LNCaP clone FGC (cell line): Measurements from ENCODE around the gene GNPTG.

Experiments
- DNase-seq: peaks from one replicate; pipeline ENCODE4 v3.0.0-alpha.2; 2011; ENCODE audit warnings: low read depth
- H3K4me3 ChIP-seq: 2 replicates; pipeline ENCODE4 v1.5.1; 2011; ENCODE audit warnings: mild to moderate bottlenecking, low read depth, low read length, control low read depth
- TF ChIP-seq, protein P1 (sequence below): IDR thresholded peaks from 2 replicates; pipeline ENCODE4 v1.5.1; 2012; ENCODE audit warnings: mild to moderate bottlenecking; ENCODE audit not compliant: control insufficient read depth, insufficient read depth; ENCODE audit errors: extremely low read depth

Gene GNPTG

DNA sequence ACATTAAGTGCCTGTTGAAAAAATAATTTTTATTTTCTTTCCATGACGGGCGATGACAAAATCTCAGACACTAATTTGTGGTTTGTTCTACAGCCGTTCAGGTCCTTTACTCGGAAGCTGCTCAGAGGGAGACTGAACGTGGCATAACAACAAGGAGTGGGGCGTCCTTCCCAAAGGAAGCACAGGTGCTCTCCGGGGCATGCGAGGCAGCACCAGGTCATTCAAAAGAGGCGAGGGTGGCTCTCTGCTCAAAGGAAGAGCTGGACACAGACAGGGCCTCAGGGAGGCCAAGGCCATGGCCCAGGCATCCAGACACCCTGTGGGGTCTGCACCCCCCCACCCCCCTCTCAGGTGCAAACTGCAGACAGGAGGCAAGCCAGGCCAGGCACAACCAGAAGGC, 46.6 kb downstream of the GNPTG start:
- no peak for DNase-seq
- H3K4me3 ChIP-seq: no peak overlapping the region
- TF ChIP-seq, protein P1, sequence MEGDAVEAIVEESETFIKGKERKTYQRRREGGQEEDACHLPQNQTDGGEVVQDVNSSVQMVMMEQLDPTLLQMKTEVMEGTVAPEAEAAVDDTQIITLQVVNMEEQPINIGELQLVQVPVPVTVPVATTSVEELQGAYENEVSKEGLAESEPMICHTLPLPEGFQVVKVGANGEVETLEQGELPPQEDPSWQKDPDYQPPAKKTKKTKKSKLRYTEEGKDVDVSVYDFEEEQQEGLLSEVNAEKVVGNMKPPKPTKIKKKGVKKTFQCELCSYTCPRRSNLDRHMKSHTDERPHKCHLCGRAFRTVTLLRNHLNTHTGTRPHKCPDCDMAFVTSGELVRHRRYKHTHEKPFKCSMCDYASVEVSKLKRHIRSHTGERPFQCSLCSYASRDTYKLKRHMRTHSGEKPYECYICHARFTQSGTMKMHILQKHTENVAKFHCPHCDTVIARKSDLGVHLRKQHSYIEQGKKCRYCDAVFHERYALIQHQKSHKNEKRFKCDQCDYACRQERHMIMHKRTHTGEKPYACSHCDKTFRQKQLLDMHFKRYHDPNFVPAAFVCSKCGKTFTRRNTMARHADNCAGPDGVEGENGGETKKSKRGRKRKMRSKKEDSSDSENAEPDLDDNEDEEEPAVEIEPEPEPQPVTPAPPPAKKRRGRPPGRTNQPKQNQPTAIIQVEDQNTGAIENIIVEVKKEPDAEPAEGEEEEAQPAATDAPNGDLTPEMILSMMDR: no peak

DNA sequence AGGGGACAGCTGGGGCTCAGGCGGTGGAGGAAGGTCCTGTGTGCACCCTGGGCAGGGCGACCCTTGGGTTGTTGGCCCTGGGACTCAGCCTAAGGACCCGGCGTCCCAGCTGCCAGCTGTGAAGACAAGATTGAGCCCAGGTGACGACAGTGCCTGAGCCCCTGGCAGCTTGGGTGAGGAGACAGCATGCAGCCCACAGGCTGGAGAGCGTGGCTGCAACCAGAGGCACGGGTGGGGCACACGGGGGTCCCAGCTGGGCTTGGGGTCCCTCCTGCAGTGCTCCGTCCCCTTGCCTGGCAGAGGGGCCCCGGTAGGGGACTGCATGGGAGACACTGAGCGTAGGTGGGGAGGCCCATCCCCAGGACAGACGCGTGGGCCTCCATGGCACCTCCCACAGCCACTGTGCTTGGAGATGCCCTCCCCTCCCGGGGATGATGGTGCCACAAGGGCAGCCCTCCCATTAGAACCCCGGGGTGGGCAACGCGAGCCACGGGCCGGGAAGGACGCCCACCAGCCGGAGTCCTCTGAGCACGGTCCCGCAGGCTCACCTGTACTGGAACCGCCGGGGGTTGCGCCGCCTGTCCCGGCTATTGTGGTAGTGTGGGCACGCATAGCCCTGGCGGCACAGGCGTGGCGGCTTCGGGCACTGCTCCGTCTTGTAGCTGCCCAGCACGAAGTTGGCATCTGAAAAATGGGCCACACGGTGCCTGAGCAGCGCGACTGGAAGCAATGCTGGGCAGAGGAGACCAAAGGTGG, 47.3 kb downstream of the GNPTG start:
- DNase-seq: no peak
- TF ChIP-seq, protein P1: no peak
- H3K4me3 ChIP-seq: no peak overlapping the region

DNA sequence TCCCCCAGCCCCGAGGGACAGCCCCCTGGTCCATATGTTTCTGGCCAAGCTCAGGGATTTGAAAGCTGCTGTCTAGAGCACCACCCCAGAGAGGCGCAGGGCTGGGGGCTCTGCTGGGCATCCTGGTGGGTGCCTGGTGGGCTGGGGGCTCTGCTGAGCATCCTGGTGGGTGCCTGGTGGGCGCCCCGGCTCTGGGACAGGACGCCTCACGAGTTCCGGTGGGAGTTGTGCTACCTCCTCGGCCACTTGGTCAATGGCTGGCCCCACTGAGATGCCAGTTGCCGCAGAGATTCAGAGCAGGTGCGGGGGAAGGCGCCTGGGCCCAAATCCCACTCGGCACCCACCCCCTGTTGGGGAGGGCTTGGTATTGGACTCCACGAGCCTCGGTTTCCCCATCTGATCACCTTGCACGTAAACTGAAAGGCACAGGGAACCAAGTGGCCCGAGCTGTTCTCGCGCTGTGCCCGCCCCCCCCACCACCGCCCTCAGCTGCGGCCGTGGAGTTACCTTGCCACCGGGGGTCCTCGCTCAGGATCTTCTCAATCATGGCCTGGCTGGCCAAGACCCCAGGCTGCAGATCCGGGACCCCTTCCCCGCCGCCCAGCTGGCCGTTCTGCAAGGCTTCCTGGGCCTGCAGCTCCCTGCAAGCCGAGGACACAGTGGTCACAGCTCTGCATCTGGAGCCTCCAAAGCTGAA, 49.5 kb downstream of the GNPTG start:
- no peak for DNase-seq
- H3K4me3 ChIP-seq: no peak overlapping the region
- TF ChIP-seq, protein P1: no peak

DNA sequence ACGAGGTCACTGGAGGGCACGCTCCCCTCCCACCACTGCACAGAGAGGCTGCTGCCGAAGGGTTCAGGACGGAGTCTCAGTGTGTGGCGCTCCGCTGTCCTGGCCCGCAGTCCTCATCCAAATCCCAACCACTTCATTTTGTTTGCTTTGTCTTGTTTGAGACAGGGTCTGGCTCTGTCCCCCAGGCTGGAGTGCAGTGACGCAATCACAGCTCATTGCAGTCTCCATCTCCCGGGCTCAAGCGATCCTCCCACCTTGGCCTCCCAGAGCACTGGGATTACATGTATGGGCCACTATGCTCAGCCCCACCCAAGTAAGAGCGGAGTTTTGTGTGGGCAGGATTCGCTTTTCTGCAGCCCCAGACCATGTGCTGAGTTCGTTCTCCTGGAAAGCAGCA, 50.0 kb downstream of the GNPTG start:
- no peak overlapping the region for H3K4me3 ChIP-seq
- DNase-seq: no peak
- TF ChIP-seq, protein P1: no peak

DNA sequence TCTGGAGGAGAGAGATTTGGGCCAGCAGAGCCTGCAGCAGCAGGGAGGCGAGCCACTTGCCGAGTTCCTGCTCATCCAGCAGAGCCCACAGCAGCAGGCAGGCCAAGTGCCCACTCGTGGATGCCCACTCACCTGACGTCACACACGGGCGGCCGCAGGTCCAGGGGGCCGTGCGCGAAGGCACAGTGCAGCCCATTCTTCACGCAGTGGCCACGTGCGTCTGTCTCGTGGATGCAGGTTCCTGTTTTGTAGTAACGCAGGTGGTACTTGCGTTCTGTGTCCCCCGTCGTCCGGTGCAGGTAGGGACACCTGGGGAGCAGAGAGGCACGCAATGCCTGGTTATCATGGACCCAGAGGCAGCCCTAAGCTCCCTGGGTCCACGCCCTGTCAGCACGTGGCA, 51.3 kb downstream of the GNPTG start:
- DNase-seq: no peak
- H3K4me3 ChIP-seq: no peak overlapping the region
- TF ChIP-seq, protein P1: no peak

DNA sequence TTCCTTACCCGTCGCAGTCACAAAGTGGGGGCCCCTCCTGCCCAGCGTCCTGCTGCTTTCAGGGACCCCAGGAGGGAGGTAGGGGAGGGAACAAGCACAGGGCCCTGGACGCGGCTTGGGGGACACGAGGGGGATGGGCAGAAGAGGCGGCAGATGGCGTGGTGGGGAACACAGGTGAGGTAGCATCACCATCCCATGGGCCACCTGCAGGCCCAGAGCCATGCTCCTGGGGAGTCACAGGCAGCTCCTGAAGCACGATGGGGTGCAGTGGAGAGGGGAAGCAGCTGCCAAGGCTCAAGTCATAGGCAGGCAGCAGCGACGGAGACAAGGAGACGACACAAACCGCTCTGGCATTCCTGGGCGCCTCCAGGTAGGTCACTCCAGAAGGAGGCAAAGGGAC, 52.0 kb downstream of the GNPTG start:
- TF ChIP-seq, protein P1: no peak
- DNase-seq: no peak
- H3K4me3 ChIP-seq: no peak overlapping the region

DNA sequence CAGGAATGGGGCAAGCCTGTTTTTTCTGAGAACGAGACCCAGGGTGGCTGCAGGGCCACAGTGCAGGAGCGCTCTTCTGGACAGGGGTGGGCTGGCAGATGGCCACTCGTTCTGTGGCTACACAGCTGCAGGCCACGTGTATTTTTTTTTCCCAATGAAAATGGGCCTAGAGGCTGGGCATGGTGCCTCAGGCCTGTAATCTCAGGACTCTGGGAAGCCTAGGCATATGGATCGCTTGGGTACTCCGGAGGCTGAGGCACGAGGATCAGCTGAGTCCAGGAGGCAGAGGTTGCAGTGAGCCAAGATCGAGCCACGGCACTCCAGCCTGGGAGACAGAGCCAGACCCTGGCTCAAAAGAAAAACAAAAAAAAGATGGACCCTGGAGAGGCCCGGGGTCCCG, 56.0 kb downstream of the GNPTG start:
- peak overlapping the region; percentile 68 for H3K4me3 ChIP-seq
- no peak for DNase-seq
- TF ChIP-seq, protein P1: no peak
